GM21619 (cell line): Measurements from ENCODE around the gene RSPH1.
A peak's percentile ranks its signal among the peaks of the same experiment; 100 is the strongest.

Source experiments
- ATAC-seq: cut with Tn5 transposase; IDR thresholded peaks from one replicate; pipeline ENCODE4 v1.9.1; 2021; ENCODE audit not compliant: unreplicated experiment

Gene RSPH1

GRCh38 chr21:42431196-42431595 lies 64.8 kb downstream of the RSPH1 start:
- ATAC-seq = no peak

GRCh38 chr21:42430521-42430920 lies 65.5 kb downstream of the RSPH1 start:
- ATAC-seq = no peak

GRCh38 chr21:42429856-42430255 lies 66.2 kb downstream of the RSPH1 start:
- ATAC-seq = no peak

GRCh38 chr21:42429021-42429420 lies 67.0 kb downstream of the RSPH1 start:
- no peak for ATAC-seq

GRCh38 chr21:42427809-42428419 lies 68.1 kb downstream of the RSPH1 start:
- no peak for ATAC-seq

GRCh38 chr21:42426876-42427480 lies 69.0 kb downstream of the RSPH1 start:
- no peak for ATAC-seq

- no peak for ATAC-seq
Measured at GRCh38 chr21:42426424-42426823, 69.6 kb downstream of the RSPH1 start.

- ATAC-seq = no peak
Measured at GRCh38 chr21:42425591-42425990, 70.4 kb downstream of the RSPH1 start.

GRCh38 chr21:42424914-42425541 lies 71.0 kb downstream of the RSPH1 start:
- ATAC-seq = no peak

GRCh38 chr21:42423685-42424084 lies 72.3 kb downstream of the RSPH1 start:
- ATAC-seq = no peak

- peak; percentile 53 for ATAC-seq
Measured at GRCh38 chr21:42423197-42423675, 72.8 kb downstream of the RSPH1 start.
